HepG2 (cell line): ENCODE measurements around the gene SPPL3. TPM values are rescaled to one million over a fixed set of nuclear protein-coding genes. Genes with fewer than 3 reads are reported as not detected.

Experiments used
- ATAC-seq: fragments of 200-7000 bp; cut with Tn5 transposase; 3 replicates; pipeline ENCODE4 v1.9.1; 2020; ENCODE audit warnings: mild to moderate bottlenecking, moderate library complexity
- BruUV-seq: library from RNA; stranded (reverse); fragments of 400-500 nt; replicated peaks from 2 replicates; lab custom pipeline; 2021; lab: Mats Ljungman, UMichigan
- CTCF ChIA-PET: fragments of 300-600 bp; formaldehyde crosslinking; extraction: SDS; loops from one replicate; lab custom pipeline; 2021; ENCODE audit warnings: low total read pairs, inconsistent platforms, low intra/inter-chr PET ratio; lab: Yijun Ruan, JAX
- POLR2A ChIA-PET: fragments of 350-600 bp; sonication (Branson Sonifier 250); formaldehyde crosslinking; loops from one replicate; lab custom pipeline; 2020; ENCODE audit warnings: antibody characterized with exemption, inconsistent platforms; lab: Yijun Ruan, JAX
- DNase-seq: peaks from one replicate; pipeline ENCODE4 v3.0.0-alpha.2; 2015; ENCODE audit warnings: low spot score
- FAIRE-seq: peaks from 3 replicates; lab custom pipeline; 2011; peaks lifted over from hg19 to GRCh38; lab: Jason Lieb, UNC
- H2AFZ ChIP-seq: one replicate; pipeline ENCODE4 v1.6.1; 2011; ENCODE audit warnings: low read length, inconsistent platforms
- H3K27ac ChIP-seq: fragments of 300-600 bp; 3 replicates; pipeline ENCODE4 v1.8.0; 2011; ENCODE audit warnings: mixed run types, mild to moderate bottlenecking, mixed read lengths, low read length, inconsistent platforms; ENCODE audit not compliant: insufficient read depth; ENCODE audit errors: extremely low read length
- H3K27me3 ChIP-seq, 2 experiments: fragments of 200-600 bp in 1 of 2; 2 replicates in 1 of 2; 3 replicates in 1 of 2; pipeline versions ENCODE4 v1.6.0 to v1.8.0; 2011; ENCODE audit warnings: low read length in 2 of 2, mild to moderate bottlenecking in 2 of 2, moderate library complexity in 2 of 2, inconsistent platforms in 1 of 2; ENCODE audit not compliant: insufficient read depth in 2 of 2, control insufficient read depth in 1 of 2
- H3K36me3 ChIP-seq, 2 experiments: fragments of 200-600 bp in 1 of 2; replicated peaks in 1 of 2; 2 replicates in 1 of 2; 3 replicates in 1 of 2; pipeline versions ENCODE4 v1.5.1 to v1.8.0; 2011; ENCODE audit warnings: low read length in 2 of 2, inconsistent platforms in 1 of 2; ENCODE audit not compliant: insufficient read depth in 2 of 2, control insufficient read depth in 1 of 2
- H3K4me1 ChIP-seq: 2 replicates; pipeline ENCODE4 v1.5.1; 2012; ENCODE audit warnings: low read length, inconsistent platforms; ENCODE audit not compliant: insufficient read depth
- H3K4me2 ChIP-seq: 2 replicates; pipeline ENCODE4 v1.6.0; 2011; ENCODE audit warnings: low read depth, low read length, inconsistent platforms
- H3K4me3 ChIP-seq, 3 experiments: fragments of 200-600 bp in 1 of 3; sonication (generic), shearing (Covaris generic) in 1 of 3; replicated peaks in 1 of 3; 2 replicates each; pipeline ENCODE4 v1.5.1; 2011 to 2016; ENCODE audit warnings: low read length in 3 of 3, inconsistent platforms in 2 of 3, low read depth in 2 of 3, mild to moderate bottlenecking in 2 of 3, control low read depth in 1 of 3, mixed read lengths in 1 of 3; ENCODE audit not compliant: insufficient read depth in 1 of 3
- H3K79me2 ChIP-seq: one replicate; pipeline ENCODE4 v1.6.1; 2011; ENCODE audit warnings: low read length, inconsistent platforms; ENCODE audit not compliant: insufficient read depth
- H3K9ac ChIP-seq: 2 replicates; pipeline ENCODE4 v1.6.0; 2011; ENCODE audit warnings: mild to moderate bottlenecking, low read depth, low read length, inconsistent platforms; ENCODE audit not compliant: insufficient read depth
- H3K9me3 ChIP-seq: 2 replicates; pipeline ENCODE4 v1.5.1; 2012; ENCODE audit warnings: mild to moderate bottlenecking, low read length
- H4K20me1 ChIP-seq: 2 replicates; pipeline ENCODE4 v1.6.0; 2011; ENCODE audit warnings: inconsistent platforms, mild to moderate bottlenecking, low read length, moderate library complexity; ENCODE audit not compliant: insufficient read depth
- HMG20A ChIP-seq: IDR thresholded peaks from 2 replicates; pipeline ENCODE4 v1.6.1; 2016; ENCODE audit warnings: borderline replicate concordance
- HOXA3 ChIP-seq: sonication (generic); formaldehyde crosslinking; IDR thresholded peaks from 2 replicates; pipeline ENCODE4 v1.5.0; 2020; ENCODE audit warnings: missing genetic modification reagents
- RFXANK ChIP-seq: IDR thresholded peaks from 2 replicates; pipeline ENCODE4 v1.6.1; 2016
- RNF219 ChIP-seq: sonication (generic); formaldehyde crosslinking; IDR thresholded peaks from 2 replicates; pipeline ENCODE4 v1.5.0; 2020; ENCODE audit warnings: mild to moderate bottlenecking, missing genetic modification reagents
- TAF1 ChIP-seq: sonication (generic); formaldehyde crosslinking; IDR thresholded peaks from 2 replicates; pipeline ENCODE4 v1.4.0; 2020; ENCODE audit warnings: missing genetic modification reagents
- U2AF1 ChIP-seq: fragments of 200-400 bp; formaldehyde crosslinking; optimal IDR thresholded peaks from 2 replicates; pipeline ENCODE3; 2017; ENCODE audit warnings: mild to moderate bottlenecking, low read depth, low read length
- ZBTB2 ChIP-seq: sonication (generic); formaldehyde crosslinking; IDR thresholded peaks from 2 replicates; pipeline ENCODE4 v1.8.0; 2022; ENCODE audit warnings: low read depth, missing genetic modification reagents
- ZBTB21 ChIP-seq: sonication (generic); formaldehyde crosslinking; IDR thresholded peaks from 2 replicates; pipeline ENCODE4 v1.4.0; 2020; ENCODE audit warnings: missing genetic modification reagents
- ZEB1 ChIP-seq: IDR thresholded peaks from 2 replicates; pipeline ENCODE4 v1.6.1; 2012; ENCODE audit warnings: mild to moderate bottlenecking, low read depth, inconsistent platforms; ENCODE audit not compliant: insufficient replicate concordance
- ZSCAN29 ChIP-seq: sonication (generic); formaldehyde crosslinking; conservative IDR thresholded peaks from 2 replicates; pipeline ENCODE4 v1.4.0; 2020; ENCODE audit warnings: mild to moderate bottlenecking, missing genetic modification reagents
- WGBS: methylation state at CpG from one replicate; pipeline ENCODE4 v1.1.6; 2017; ENCODE audit warnings: low lambda C conversion rate; 5-methylcytosine and 5-hydroxymethylcytosine counted together
- in situ Hi-C: cut with HindIII; loops from 2 replicates; pipeline ENCODE4 v1.10.0; 2017; ENCODE audit warnings: low pct_unique_long_range_greater_than_20kb; ENCODE audit not compliant: extremely low pct_ligation_motif_present
- intact Hi-C: fragments of 100-400 bp; cut with micrococcal nuclease; formaldehyde crosslinking; loops from one replicate; pipeline ENCODE4 v1.10.0; 2022; ENCODE audit not compliant: unreplicated experiment
- polyA plus RNA-seq, 8 experiments: library from polyadenylated mRNA; depleted of rRNA in 3 of 8; stranded (reverse) in 7 of 8; unstranded in 1 of 8; fragments of >200 nt; fragmentation: Illumina TruSeq in 4 of 8; extraction: Trizol in 4 of 8; gene quantifications; 2 replicates each; pipeline versions ENCODE4 v1.2.1 to v1.2.3, GENCODE V29; 2011 to 2016; ENCODE audit warnings: low read depth in 4 of 8, missing spikeins in 1 of 8, mixed read lengths in 1 of 8; ENCODE audit not compliant: insufficient read depth in 1 of 8
- total RNA-seq, 5 experiments: library from RNA; depleted of rRNA; stranded (reverse); fragments of >200 nt; fragmentation: Illumina TruSeq; extraction: Trizol; gene quantifications; 2 replicates each; pipeline ENCODE4 v1.2.3, GENCODE V29; 2016; ENCODE audit warnings: low read depth in 1 of 5

SPPL3 gene
- total and polyA plus RNA-seq, 2 of the 13 experiments (the other 11 are each of a cell fraction or from before 2014, with no cell fraction given) = 8.9 to 9.1 TPM

DNA sequence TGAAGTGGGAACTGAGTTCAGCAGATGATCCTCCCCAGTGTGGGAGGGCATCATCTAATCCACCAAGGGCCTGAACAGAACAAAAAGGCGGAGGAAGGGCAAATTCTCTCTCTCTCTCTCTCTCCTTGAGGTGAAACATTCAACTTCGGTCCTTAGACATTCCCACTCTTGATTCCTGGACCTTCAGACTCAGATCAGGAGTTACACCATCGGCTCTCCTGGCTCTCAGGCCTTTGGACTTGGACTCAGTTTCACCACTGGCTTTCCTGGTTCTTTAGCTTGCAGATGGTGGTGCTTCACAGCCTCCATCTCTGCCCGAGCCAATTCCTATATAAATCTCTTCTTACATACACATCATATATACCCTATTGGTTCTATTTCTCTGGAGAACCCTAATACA lies 73.2 kb downstream of the SPPL3 start:
- H2AFZ ChIP-seq = no peak overlapping the region
- no peak overlapping the region for H3K9ac ChIP-seq
- peak overlapping the region; percentile 32 for H3K27ac ChIP-seq
- peaks cover 14% of the 10 kb centered on the region for H3K79me2 ChIP-seq
- 61% methylated on average over 4 of the region's 4 CpGs for WGBS
- H3K9me3 ChIP-seq = no peaks in the 10 kb centered on the region
- ChIA-PET CTCF (no interaction called here), POLR2A (no interaction called here)
- no TSS peak for BruUV-seq
- no peak for ATAC-seq
- no peaks in the 10 kb centered on the region for H3K27me3 ChIP-seq
- peaks cover 37% of the 10 kb centered on the region for H3K4me1 ChIP-seq
- FAIRE-seq = no peak
- DNase-seq = no peak
- H3K4me2 ChIP-seq = no peak overlapping the region
- no peak overlapping the region for H3K4me3 ChIP-seq
- H3K36me3 ChIP-seq = 0 out of 5 replicates have a peak, but pooled peaks cover 0 to 2% of the 10 kb centered on the region in 2 experiments
- intact Hi-C loops = no loop called here
- in situ Hi-C loops = no loop called here
- H4K20me1 ChIP-seq = peaks cover 29% of the 10 kb centered on the region
- TF ChIP-seq U2AF1 = no peak
- no peak for TF ChIP-seq HMG20A (CRISPR knock-in tag)
- no peak for TF ChIP-seq RFXANK (CRISPR knock-in tag)
- no peak for TF ChIP-seq ZBTB2
- no peak for TF ChIP-seq ZSCAN29 (CRISPR knock-in tag)
- TF ChIP-seq ZEB1 = no peak
- no peak for TF ChIP-seq TAF1 (CRISPR knock-in tag)
- no peak for TF ChIP-seq RNF219
- TF ChIP-seq HOXA3 (CRISPR knock-in tag) = no peak
- no peak for TF ChIP-seq ZBTB21 (CRISPR knock-in tag)
